Vagina (tissue), 2 donors: ENCODE measurements around the gene CS. TPM values are rescaled to one million over a fixed set of nuclear protein-coding genes. Genes with fewer than 3 reads are reported as not detected.

Experiments
- DNase-seq, 2 donors: peaks; one replicate each; pipeline ENCODE4 v3.0.0-alpha.2; 2017; ENCODE audit errors: extremely low spot score in 2 of 2
- H3K27ac ChIP-seq: fragments of 200-600 bp; sonication (generic); one replicate; pipeline ENCODE4 v1.5.1; 2019
- H3K27me3 ChIP-seq: fragments of 200-600 bp; sonication (generic); one replicate; pipeline ENCODE4 v1.5.1; 2019
- H3K36me3 ChIP-seq, 2 donors: fragments of 200-600 bp; sonication (generic); one replicate each; pipeline ENCODE4 v1.5.1; 2017 to 2019
- H3K4me1 ChIP-seq: fragments of 200-600 bp; sonication (generic); one replicate; pipeline ENCODE4 v1.5.1; 2019
- H3K4me3 ChIP-seq, 2 donors: fragments of 200-600 bp; sonication (generic); 1 replicate in 1 of 2; 2 replicates in 1 of 2; pipeline ENCODE4 v1.5.1; 2016 to 2019
- H3K9me3 ChIP-seq: fragments of 200-600 bp; sonication (generic); one replicate; pipeline ENCODE4 v1.5.1; 2019
- POLR2A ChIP-seq, 2 donors: fragments of 450-650 bp; IDR thresholded peaks; one replicate each; pipeline ENCODE4 v1.6.1; 2017; ENCODE audit warnings: antibody characterized with exemption in 2 of 2, mild to moderate bottlenecking in 2 of 2, moderate library complexity in 2 of 2
- POLR2AphosphoS5 ChIP-seq, 2 donors: sonication (generic); formaldehyde crosslinking; IDR thresholded peaks; one replicate each; pipeline ENCODE4 v1.9.0; 2017; ENCODE audit warnings: antibody characterized with exemption in 2 of 2, mild to moderate bottlenecking in 2 of 2, low read depth in 1 of 2; ENCODE audit not compliant: insufficient read depth in 1 of 2
- intact Hi-C: fragments of 100-400 bp; cut with DNase I; formaldehyde crosslinking; loops from one replicate; pipeline ENCODE4 v1.15.1; 2023
- total RNA-seq: library from RNA; depleted of rRNA; stranded (reverse); fragments of >200 nt; gene quantifications from one replicate; pipeline ENCODE4 v1.2.3, GENCODE V29; 2016
- TF ChIP-seq, protein P1 (sequence below), 3 experiments: fragments of 450-650 bp in 2 of 3; fragments of 200-600 bp in 1 of 3; sonication (generic) in 1 of 3; IDR thresholded peaks; one replicate each; pipeline ENCODE4 v1.5.1; 2017 to 2019; ENCODE audit warnings: antibody characterized with exemption in 3 of 3, mild to moderate bottlenecking in 2 of 3, moderate library complexity in 2 of 3

Gene CS
- total RNA-seq, 1 donor from 2014 or later = 140 TPM

DNA sequence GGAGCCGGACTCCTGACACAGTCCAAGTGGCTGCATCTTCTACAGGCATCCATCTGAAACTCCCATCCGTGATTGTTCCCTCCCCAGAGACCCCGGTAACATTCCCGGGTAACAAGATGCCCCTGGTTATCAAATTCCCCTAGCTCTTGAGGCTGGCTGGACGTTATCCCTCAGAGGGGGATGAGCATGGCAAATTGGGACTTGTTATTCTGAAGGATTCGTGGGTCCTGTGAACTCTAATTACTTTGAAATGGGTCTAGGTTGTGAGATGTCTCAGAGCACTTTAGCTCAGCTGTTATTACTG, 34.3 kb upstream of the CS start:
- intact Hi-C loops = no loop called here
- no peaks in the 10 kb centered on the region for H3K27me3 ChIP-seq

DNA sequence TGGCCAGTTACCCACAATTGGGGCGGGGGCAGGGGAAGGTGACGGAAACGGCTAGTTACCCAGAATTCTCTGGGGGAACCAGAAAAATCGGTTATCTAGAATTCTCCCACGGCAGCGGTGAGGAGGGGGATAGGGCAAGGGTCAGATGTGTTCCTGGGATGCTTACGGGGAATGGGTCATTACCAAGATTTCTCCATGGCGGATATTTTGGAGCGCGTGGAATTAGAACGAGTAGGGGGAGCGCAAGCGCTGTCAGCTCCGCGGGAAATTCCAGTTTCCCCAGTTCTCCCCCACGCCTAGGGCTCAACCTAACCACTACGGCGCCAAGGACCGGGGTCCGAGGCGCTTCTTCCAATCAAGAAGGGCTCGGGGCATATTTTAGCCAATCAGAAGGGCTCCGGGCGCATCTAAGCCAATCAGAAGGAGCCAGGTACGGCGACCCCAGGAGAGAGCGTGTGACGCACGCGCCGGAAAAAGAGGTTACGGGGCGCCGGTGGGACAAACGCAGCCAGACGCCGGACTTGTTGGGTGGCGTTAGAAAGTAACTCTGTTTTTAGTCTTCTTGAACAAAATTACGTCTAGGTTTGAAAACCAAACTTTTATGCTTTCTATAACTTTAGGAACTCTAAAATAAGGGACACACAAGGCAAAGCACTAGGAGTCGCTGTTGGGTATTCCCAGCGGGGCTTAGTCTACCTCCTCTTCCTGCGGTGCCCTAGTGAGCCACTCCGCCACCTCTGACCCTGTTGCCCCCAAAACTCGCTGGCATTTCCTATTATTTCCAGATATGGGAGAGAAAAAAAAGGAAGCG, 33.8 kb upstream of the CS start, which contains the start of gene PAN2:
Gene PAN2 (minus strand): TSS at position 322 of the 811 bp plus-strand sequence. CDS start 906 bp downstream, outside the sequence.
- Histone ChIP-seq H3K4me1 (peaks cover 18% of the 10 kb centered on the region), H3K9me3 (no peaks in the 10 kb centered on the region), H3K4me3 (peak within 1 kb of the TSS; percentile 62 to 82), H3K36me3 (no peaks in the 10 kb centered on the region), H3K27ac (peak within 1 kb of the TSS; percentile 93), H3K27me3 (no peaks in the 10 kb centered on the region)
- intact Hi-C loops = no loop called here
- TF ChIP-seq POLR2A (IDR thresholded peaks at IDR 0.05) (peak in 1 of 2 donors; percentile 58), POLR2AphosphoS5 (IDR thresholded peaks at IDR 0.05; ENCODE audit: insufficient read depth in 1 of 2, low read depth in 1 of 2) (peak; percentile 95)
- TF ChIP-seq, protein P1, sequence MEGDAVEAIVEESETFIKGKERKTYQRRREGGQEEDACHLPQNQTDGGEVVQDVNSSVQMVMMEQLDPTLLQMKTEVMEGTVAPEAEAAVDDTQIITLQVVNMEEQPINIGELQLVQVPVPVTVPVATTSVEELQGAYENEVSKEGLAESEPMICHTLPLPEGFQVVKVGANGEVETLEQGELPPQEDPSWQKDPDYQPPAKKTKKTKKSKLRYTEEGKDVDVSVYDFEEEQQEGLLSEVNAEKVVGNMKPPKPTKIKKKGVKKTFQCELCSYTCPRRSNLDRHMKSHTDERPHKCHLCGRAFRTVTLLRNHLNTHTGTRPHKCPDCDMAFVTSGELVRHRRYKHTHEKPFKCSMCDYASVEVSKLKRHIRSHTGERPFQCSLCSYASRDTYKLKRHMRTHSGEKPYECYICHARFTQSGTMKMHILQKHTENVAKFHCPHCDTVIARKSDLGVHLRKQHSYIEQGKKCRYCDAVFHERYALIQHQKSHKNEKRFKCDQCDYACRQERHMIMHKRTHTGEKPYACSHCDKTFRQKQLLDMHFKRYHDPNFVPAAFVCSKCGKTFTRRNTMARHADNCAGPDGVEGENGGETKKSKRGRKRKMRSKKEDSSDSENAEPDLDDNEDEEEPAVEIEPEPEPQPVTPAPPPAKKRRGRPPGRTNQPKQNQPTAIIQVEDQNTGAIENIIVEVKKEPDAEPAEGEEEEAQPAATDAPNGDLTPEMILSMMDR (IDR thresholded peaks at IDR 0.05) = peak; percentile 11 to 75 (median 39)
- DNase-seq = peak in 1 of 2 donors; percentile 97

More for the DNA sequence above, 34.3 kb upstream of the CS start:
- no peak for DNase-seq
- Histone ChIP-seq H3K9me3 (no peaks in the 10 kb centered on the region), H3K27ac (peak overlapping the region; percentile 93), H3K4me3 (peak overlapping the region; percentile 62 to 82), H3K4me1 (peaks cover 18% of the 10 kb centered on the region), H3K36me3 (no peaks in the 10 kb centered on the region)
- TF ChIP-seq, protein P1 (IDR thresholded peaks at IDR 0.05) = no peak
- TF ChIP-seq POLR2A (IDR thresholded peaks at IDR 0.05) = no peak
- no peak for TF ChIP-seq POLR2AphosphoS5 (IDR thresholded peaks at IDR 0.05; ENCODE audit: insufficient read depth in 1 of 2, low read depth in 1 of 2)

DNA sequence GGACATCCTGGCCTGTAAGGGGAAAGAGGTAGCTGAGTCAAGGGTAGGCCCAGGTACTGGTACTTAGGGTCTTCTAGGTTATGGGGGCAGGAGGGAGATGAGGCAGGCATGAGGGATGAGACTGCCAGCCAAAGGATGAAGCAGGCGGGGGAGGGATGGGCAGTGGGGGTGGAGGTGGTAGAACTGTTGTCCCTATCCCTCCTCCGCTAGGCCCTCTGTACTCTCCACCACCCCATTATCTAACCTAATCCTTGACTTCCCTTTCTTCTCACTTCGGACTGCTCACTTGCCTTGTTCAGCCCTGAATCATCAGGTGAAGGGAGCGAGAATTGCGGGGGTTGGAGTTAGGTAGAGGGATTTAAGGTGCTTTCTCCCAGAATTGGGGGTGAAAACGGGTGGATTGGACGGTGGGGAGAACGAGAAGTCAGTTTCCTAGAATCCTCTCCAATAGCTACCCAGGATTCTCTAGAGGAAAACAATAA, 33.1 kb upstream of the CS start:
- TF ChIP-seq POLR2A (IDR thresholded peaks at IDR 0.05) (no peak), POLR2AphosphoS5 (IDR thresholded peaks at IDR 0.05; ENCODE audit: insufficient read depth in 1 of 2, low read depth in 1 of 2) (no peak)
- TF ChIP-seq, protein P1 (IDR thresholded peaks at IDR 0.05) = no peak
- Histone ChIP-seq H3K4me1 (peaks cover 18% of the 10 kb centered on the region), H3K4me3 (peak overlapping the region; percentile 62 to 82), H3K36me3 (peaks cover 0 to 1% of the 10 kb centered on the region in 2 donors), H3K9me3 (no peaks in the 10 kb centered on the region), H3K27ac (peak overlapping the region; percentile 93), H3K27me3 (no peaks in the 10 kb centered on the region)
- intact Hi-C loops = no loop called here
- DNase-seq = no peak

DNA sequence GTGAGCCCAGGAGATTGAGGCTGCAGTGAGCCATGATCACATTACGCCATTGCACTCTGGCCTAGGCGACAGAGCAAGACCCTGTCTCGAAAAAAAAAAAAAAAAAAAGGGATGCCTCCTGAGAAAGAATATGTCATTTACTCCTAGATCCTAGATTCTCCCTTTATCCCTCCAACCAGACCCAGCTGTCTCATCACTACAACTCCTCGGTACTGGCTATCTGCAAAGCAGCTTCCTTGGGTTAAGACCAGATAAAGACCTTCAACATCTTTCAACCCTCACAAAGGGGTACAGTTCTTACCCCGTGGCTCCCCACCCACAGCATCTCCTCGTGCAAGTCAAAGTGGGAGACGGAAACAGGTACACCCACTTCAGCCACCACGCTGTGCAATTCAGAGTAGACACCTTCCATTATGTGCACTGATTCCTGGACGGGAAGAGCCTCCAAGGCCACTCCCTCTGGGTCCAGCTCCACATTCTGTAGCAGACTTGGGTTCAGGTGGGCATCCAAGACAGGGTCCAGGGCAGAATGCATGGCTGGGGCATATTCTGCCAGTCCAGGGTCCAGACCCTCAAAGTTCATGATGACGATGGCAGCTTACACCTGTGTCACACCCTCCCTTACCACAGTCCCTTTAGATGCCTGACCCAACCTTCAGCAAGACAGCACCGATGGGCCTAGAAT, 32.5 kb upstream of the CS start:
- Histone ChIP-seq H3K9me3 (no peaks in the 10 kb centered on the region), H3K27me3 (no peaks in the 10 kb centered on the region), H3K4me3 (peak overlapping the region; percentile 62 to 82), H3K4me1 (peaks cover 18% of the 10 kb centered on the region), H3K36me3 (peaks cover 0 to 7% of the 10 kb centered on the region in 2 donors), H3K27ac (peak overlapping the region; percentile 93)
- intact Hi-C loops = no loop called here
- TF ChIP-seq POLR2AphosphoS5 (IDR thresholded peaks at IDR 0.05; ENCODE audit: insufficient read depth in 1 of 2, low read depth in 1 of 2) (no peak), POLR2A (IDR thresholded peaks at IDR 0.05) (no peak)
- TF ChIP-seq, protein P1 (IDR thresholded peaks at IDR 0.05) = no peak
- no peak for DNase-seq
